Naive thymus-derived CD4-positive, alpha-beta T cell (primary cell): ENCODE results near the gene GRSF1. TPM values are rescaled to one million over a fixed set of nuclear protein-coding genes. Genes with fewer than 3 reads are reported as not detected.

Experiments
- ATAC-seq: fragments of 150-1000 bp; cut with Tn5 transposase; 2 replicates; pipeline ENCODE4 v1.10.0; 2021; ENCODE audit warnings: mild to moderate bottlenecking, moderate library complexity
- CTCF ChIA-PET: fragments of 350-600 bp; sonication (Branson Sonifier 250); formaldehyde crosslinking; loops from one replicate; lab custom pipeline; 2021; ENCODE audit warnings: antibody characterized with exemption; lab: Charles Lee
- POLR2A ChIA-PET: fragments of 350-600 bp; sonication (Branson Sonifier 250); formaldehyde crosslinking; loops from one replicate; lab custom pipeline; 2021; ENCODE audit warnings: antibody characterized with exemption, inconsistent platforms; lab: Charles Lee
- DNase-seq, 9 donors: peaks; one replicate each; pipeline versions ENCODE4 v3.0.0 to v3.0.0-alpha.2; 2020 to 2022; ENCODE audit warnings: mixed read lengths in 1 of 9
- H3K27ac ChIP-seq: one replicate; pipeline ENCODE4 v1.7.0; 2013; ENCODE audit warnings: mild to moderate bottlenecking, low read depth, low read length, moderate library complexity
- H3K27me3 ChIP-seq, 2 donors: one replicate each; pipeline ENCODE4 v1.7.0; 2013; ENCODE audit warnings: low read length in 2 of 2, mild to moderate bottlenecking in 2 of 2, moderate library complexity in 2 of 2; ENCODE audit not compliant: control insufficient read depth in 2 of 2, insufficient read depth in 2 of 2
- H3K36me3 ChIP-seq, 3 experiments: 1 replicate in 2 of 3; 2 replicates in 1 of 3; pipeline ENCODE4 v1.7.0; 2013; ENCODE audit warnings: low read length in 3 of 3, mild to moderate bottlenecking in 3 of 3, moderate library complexity in 1 of 3; ENCODE audit not compliant: insufficient read depth in 3 of 3, control insufficient read depth in 2 of 3
- H3K4me1 ChIP-seq, 2 donors: one replicate each; pipeline ENCODE4 v1.7.0; 2013; ENCODE audit warnings: low read length in 2 of 2, mild to moderate bottlenecking in 2 of 2, moderate library complexity in 1 of 2; ENCODE audit not compliant: control insufficient read depth in 2 of 2, insufficient read depth in 2 of 2
- H3K4me3 ChIP-seq: 2 replicates; pipeline ENCODE4 v1.7.0; 2013; ENCODE audit warnings: mild to moderate bottlenecking, low read length
- H3K9me3 ChIP-seq, 3 experiments: 1 replicate in 2 of 3; 2 replicates in 1 of 3; pipeline ENCODE4 v1.7.0; 2013; ENCODE audit warnings: low read length in 3 of 3; ENCODE audit not compliant: control insufficient read depth in 2 of 3
- H3K27ac Mint-ChIP-seq, 9 donors: one replicate each; pipeline ENCODE4 v1.8.0; 2020 to 2022; ENCODE audit warnings: mixed read lengths in 9 of 9, mild to moderate bottlenecking in 8 of 9, moderate library complexity in 5 of 9, inconsistent platforms in 2 of 9
- H3K27me3 Mint-ChIP-seq, 5 donors: one replicate each; pipeline ENCODE4 v1.8.0; 2021 to 2022; ENCODE audit warnings: mixed read lengths in 5 of 5, mild to moderate bottlenecking in 1 of 5
- H3K36me3 Mint-ChIP-seq, 5 donors: one replicate each; pipeline ENCODE4 v1.8.0; 2020 to 2022; ENCODE audit warnings: mixed read lengths in 5 of 5, mild to moderate bottlenecking in 3 of 5, inconsistent platforms in 1 of 5
- H3K4me1 Mint-ChIP-seq, 7 donors: one replicate each; pipeline ENCODE4 v1.8.0; 2020 to 2022; ENCODE audit warnings: mixed read lengths in 7 of 7, mild to moderate bottlenecking in 3 of 7, inconsistent platforms in 1 of 7
- H3K4me3 Mint-ChIP-seq, 10 donors: one replicate each; pipeline ENCODE4 v1.8.0; 2020 to 2022; ENCODE audit warnings: mild to moderate bottlenecking in 10 of 10, mixed read lengths in 10 of 10, moderate library complexity in 6 of 10, inconsistent platforms in 2 of 10
- H3K9me3 Mint-ChIP-seq, 11 donors: one replicate each; pipeline ENCODE4 v1.8.0; 2020 to 2022; ENCODE audit warnings: mixed read lengths in 11 of 11, mild to moderate bottlenecking in 4 of 11, inconsistent platforms in 1 of 11, moderate library complexity in 1 of 11
- intact Hi-C, 2 donors: fragments of 100-400 bp; cut with micrococcal nuclease; formaldehyde crosslinking; loops; one replicate each; pipeline ENCODE4 v1.15.1; 2023
- polyA plus RNA-seq, 2 donors: library from polyadenylated mRNA; unstranded; fragments of 300-500 nt; fragmentation: Illumina TruSeq; gene quantifications; one replicate each; pipeline ENCODE4 v1.2.3, GENCODE V29; 2021
- total RNA-seq, 6 experiments: library from RNA in 5 of 6; stranded (reverse) in 5 of 6; gene quantifications; 1 replicate in 5 of 6; 2 replicates in 1 of 6; pipeline ENCODE4 v1.2.3 and lab custom pipeline; 2021 to 2026

GRSF1 gene
- total and polyA plus RNA-seq, 7 experiments from 2014 or later, result 35.9 to 111 (median 50.2) TPM

GRCh38 chr4:70838204-70838603 is 1.5 kb downstream of the GRSF1 start:
- ChIA-PET POLR2A (interaction anchor here (0.5 to 3.6 kb wide), 13 partner anchors 10 to 156 kb away, joined by 3 to 43 read pairs (median 4); partner anchors contain the start of genes DCK, MOB1B and UTP3), CTCF (interaction anchor here (0.6 to 1.4 kb wide), 3 partner anchors 35 to 182 kb away, joined by 4 to 8 read pairs (median 5); no protein-coding TSS in a partner anchor)
- H3K36me3 ChIP-seq, result peaks cover 0 to 15% (median 6%) of the 10 kb centered on the region in 3 experiments
- Mint-ChIP-seq H3K4me1 (peaks cover 12 to 48% (median 33%) of the 10 kb centered on the region in 7 donors), H3K27me3 (no peaks in the 10 kb centered on the region), H3K36me3 (peaks cover under 1 to 15% (median 10%) of the 10 kb centered on the region in 5 donors), H3K9me3 (no peaks in the 10 kb centered on the region), H3K4me3 (peak overlapping the region; percentile 89 to 99 (median 97)), H3K27ac (peak overlapping the region; percentile 91 to 98 (median 96))
- DNase-seq, result no peak
- no peaks in the 10 kb centered on the region for H3K27me3 ChIP-seq
- peaks cover 17 to 22% of the 10 kb centered on the region in 2 donors for H3K4me1 ChIP-seq
- H3K27ac ChIP-seq, result peak overlapping the region; percentile 88
- H3K4me3 ChIP-seq, result peak overlapping the region; percentile 83
- no peaks in the 10 kb centered on the region for H3K9me3 ChIP-seq
- ATAC-seq, result no peak
- intact Hi-C loops, result loop anchor here (2.0 to 5.0 kb wide), 6 partner anchors 19 to 349 kb away; no protein-coding TSS in a partner anchor

- no peak for ATAC-seq
- ChIA-PET CTCF (no interaction called here), POLR2A (interaction anchor here (0.5 to 1.8 kb wide), 2 partner anchors 130 to 148 kb away, joined by 3 to 4 read pairs; no protein-coding TSS in a partner anchor)
- Histone ChIP-seq H3K4me3 (no peak overlapping the region), H3K9me3 (no peaks in the 10 kb centered on the region), H3K27me3 (no peaks in the 10 kb centered on the region), H3K4me1 (peaks cover 17 to 22% of the 10 kb centered on the region in 2 donors), H3K36me3 (peaks cover 6 to 33% (median 22%) of the 10 kb centered on the region in 3 experiments), H3K27ac (no peak overlapping the region)
- DNase-seq, result no peak
- H3K27ac Mint-ChIP-seq, result peak overlapping the region in 1 of 9 donors; percentile 48
- peaks cover 12 to 28% (median 24%) of the 10 kb centered on the region in 5 donors for H3K36me3 Mint-ChIP-seq
- intact Hi-C loops, result loop anchor here (5.0 kb wide), 1 partner anchor 351 kb away; no protein-coding TSS in a partner anchor
- H3K4me3 Mint-ChIP-seq, result peak overlapping the region in 8 of 10 donors; percentile 9 to 99 (median 76)
- peaks cover 15 to 54% (median 35%) of the 10 kb centered on the region in 7 donors for H3K4me1 Mint-ChIP-seq
- no peaks in the 10 kb centered on the region for H3K27me3 Mint-ChIP-seq
- no peaks in the 10 kb centered on the region for H3K9me3 Mint-ChIP-seq
These were observed 3.6 kb downstream of the GRSF1 start for GRCh38 chr4:70836081-70836480.

- H3K27ac Mint-ChIP-seq, result no peak overlapping the region
- ChIA-PET CTCF (no interaction called here), POLR2A (interaction anchor here (0.5 kb wide), 1 partner anchor 9 kb away, joined by 3 read pairs; no protein-coding TSS in a partner anchor)
- no peaks in the 10 kb centered on the region for H3K9me3 Mint-ChIP-seq
- Histone ChIP-seq H3K4me1 (peaks cover 17 to 22% of the 10 kb centered on the region in 2 donors), H3K9me3 (no peaks in the 10 kb centered on the region), H3K4me3 (no peak overlapping the region), H3K36me3 (peaks cover 6 to 51% (median 28%) of the 10 kb centered on the region in 3 experiments), H3K27ac (no peak overlapping the region), H3K27me3 (no peaks in the 10 kb centered on the region)
- no peak overlapping the region for H3K4me3 Mint-ChIP-seq
- peaks cover 21 to 55% (median 35%) of the 10 kb centered on the region in 7 donors for H3K4me1 Mint-ChIP-seq
- DNase-seq (no peak), ATAC-seq (no peak)
- H3K27me3 Mint-ChIP-seq, result no peaks in the 10 kb centered on the region
- peaks cover 16 to 35% (median 29%) of the 10 kb centered on the region in 5 donors for H3K36me3 Mint-ChIP-seq
- intact Hi-C loops, result no loop called here
These were observed 6.0 kb downstream of the GRSF1 start for GRCh38 chr4:70833675-70834074.

- no peak for DNase-seq
- Histone ChIP-seq H3K27ac (no peak overlapping the region), H3K36me3 (peaks cover 15 to 66% (median 28%) of the 10 kb centered on the region in 3 experiments), H3K9me3 (no peaks in the 10 kb centered on the region), H3K27me3 (no peaks in the 10 kb centered on the region), H3K4me3 (no peak overlapping the region), H3K4me1 (peaks cover 0 to 8% of the 10 kb centered on the region in 2 donors)
- H3K36me3 Mint-ChIP-seq, result peaks cover 17 to 40% (median 31%) of the 10 kb centered on the region in 5 donors
- H3K27me3 Mint-ChIP-seq, result no peaks in the 10 kb centered on the region
- ATAC-seq, result no peak
- ChIA-PET CTCF (interaction anchor here (0.6 kb wide), 1 partner anchor 110 kb away, joined by 4 read pairs; the partner anchor contains the start of gene RUFY3), POLR2A (interaction anchor here (0.6 kb wide), 1 partner anchor 127 kb away, joined by 3 read pairs; no protein-coding TSS in a partner anchor)
- no peak overlapping the region for H3K4me3 Mint-ChIP-seq
- intact Hi-C loops, result no loop called here
- peaks cover 12 to 34% (median 22%) of the 10 kb centered on the region in 7 donors for H3K4me1 Mint-ChIP-seq
- peak overlapping the region in 2 of 9 donors; percentile 8 to 48 for H3K27ac Mint-ChIP-seq
- H3K9me3 Mint-ChIP-seq, result peaks cover 0 to under 1% (median 0%) of the 10 kb centered on the region in 11 donors
These were observed 8.4 kb downstream of the GRSF1 start for GRCh38 chr4:70831293-70831692.

GRCh38 chr4:70830054-70830453 is 9.6 kb downstream of the GRSF1 start:
- DNase-seq (no peak), ATAC-seq (no peak)
- CTCF ChIA-PET, result interaction anchor here (0.6 kb wide), 1 partner anchor 21 kb away, joined by 3 read pairs; no protein-coding TSS in a partner anchor
- peaks cover 8 to 26% (median 17%) of the 10 kb centered on the region in 7 donors for H3K4me1 Mint-ChIP-seq
- H3K36me3 Mint-ChIP-seq, result peaks cover 22 to 52% (median 36%) of the 10 kb centered on the region in 5 donors
- no peaks in the 10 kb centered on the region for H3K27me3 Mint-ChIP-seq
- no peaks in the 10 kb centered on the region for H3K4me1 ChIP-seq
- no peaks in the 10 kb centered on the region for H3K27me3 ChIP-seq
- peaks cover 0 to 2% (median 0%) of the 10 kb centered on the region in 11 donors for H3K9me3 Mint-ChIP-seq
- no peak overlapping the region for H3K4me3 ChIP-seq
- intact Hi-C loops, result no loop called here
- POLR2A ChIA-PET, result interaction anchor here (0.9 kb wide), 1 partner anchor 15 kb away, joined by 3 read pairs; no protein-coding TSS in a partner anchor
- H3K27ac ChIP-seq, result no peak overlapping the region
- peaks cover 26 to 73% (median 35%) of the 10 kb centered on the region in 3 experiments for H3K36me3 ChIP-seq
- no peak overlapping the region for H3K4me3 Mint-ChIP-seq
- H3K9me3 ChIP-seq, result no peaks in the 10 kb centered on the region
- peak overlapping the region in 1 of 9 donors; percentile 53 for H3K27ac Mint-ChIP-seq

GRCh38 chr4:70829492-70829891 is 10.2 kb downstream of the GRSF1 start:
- Mint-ChIP-seq H3K4me3 (no peak overlapping the region), H3K27me3 (no peaks in the 10 kb centered on the region), H3K36me3 (peaks cover 22 to 48% (median 33%) of the 10 kb centered on the region in 5 donors), H3K27ac (no peak overlapping the region), H3K9me3 (peaks cover 0 to 2% (median 0%) of the 10 kb centered on the region in 11 donors), H3K4me1 (peaks cover 3 to 21% (median 15%) of the 10 kb centered on the region in 7 donors)
- POLR2A ChIA-PET, result no interaction called here
- CTCF ChIA-PET, result no interaction called here
- ATAC-seq, result no peak
- Histone ChIP-seq H3K27me3 (no peaks in the 10 kb centered on the region), H3K4me1 (no peaks in the 10 kb centered on the region), H3K36me3 (peaks cover 27 to 73% (median 37%) of the 10 kb centered on the region in 3 experiments), H3K9me3 (no peaks in the 10 kb centered on the region), H3K27ac (no peak overlapping the region), H3K4me3 (no peak overlapping the region)
- DNase-seq, result no peak
- intact Hi-C loops, result no loop called here
